GM21825 (cell line): ENCODE measurements around the gene CPSF7.

ENCODE experiments used
- ATAC-seq: cut with Tn5 transposase; IDR thresholded peaks from one replicate; pipeline ENCODE4 v1.9.1; 2021; ENCODE audit warnings: mild to moderate bottlenecking, moderate library complexity; ENCODE audit not compliant: unreplicated experiment

The CPSF7 gene

GRCh38 chr11:61357894-61358239 lies 71.9 kb downstream of the CPSF7 start:
- ATAC-seq = no peak

GRCh38 chr11:61357233-61357893 lies 72.4 kb downstream of the CPSF7 start:
- ATAC-seq = peak; percentile 52

- ATAC-seq = no peak
Measured at GRCh38 chr11:61356706-61357105, 73.1 kb downstream of the CPSF7 start.

- no peak for ATAC-seq
Measured at GRCh38 chr11:61354208-61354607, 75.6 kb downstream of the CPSF7 start.

- ATAC-seq = no peak
Measured at GRCh38 chr11:61353131-61354067, 76.4 kb downstream of the CPSF7 start.
